Measurements from ENCODE around the gene PALS1.

PALS1 gene

DNA sequence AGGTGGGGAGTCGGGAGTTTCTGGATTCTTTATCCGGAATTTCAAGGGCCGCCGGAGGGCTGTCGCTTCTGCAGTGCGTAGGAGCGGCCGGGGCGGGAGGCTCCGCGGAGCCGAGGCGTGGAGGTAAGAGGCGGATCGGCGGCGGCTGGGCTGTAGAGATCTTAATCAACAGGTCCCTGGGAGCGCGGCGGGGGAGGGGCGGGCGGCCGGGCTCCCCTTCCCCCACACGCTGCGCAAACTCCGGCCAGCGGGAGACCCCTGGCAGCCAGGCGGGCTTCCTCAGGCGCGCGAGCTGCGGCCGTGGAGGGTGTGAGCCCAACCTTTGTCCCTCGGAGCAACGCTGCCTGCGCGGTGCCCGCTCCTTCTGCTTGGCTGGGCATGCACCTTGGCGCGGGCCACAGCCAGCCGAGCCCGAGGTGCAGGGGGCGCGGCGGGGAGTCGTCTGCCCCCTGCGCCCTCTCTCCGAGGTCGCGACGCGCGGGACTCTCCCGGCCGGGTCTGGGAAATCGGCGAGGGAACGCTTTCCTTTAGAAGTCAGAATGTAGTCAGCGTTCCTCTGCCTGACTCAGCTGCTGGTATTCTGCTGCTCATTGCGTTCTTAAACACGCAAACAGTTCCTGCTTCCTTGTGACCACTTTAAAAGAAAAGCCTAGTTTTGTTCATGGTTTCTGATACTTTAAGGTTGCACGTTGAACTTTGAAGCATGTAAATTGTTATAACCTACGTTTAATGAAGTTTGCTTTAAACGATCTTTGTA lies at the start of gene PALS1:
Gene PALS1 (plus strand): TSS at position 25 of the 757 bp plus-strand sequence. CDS start 37,736 bp downstream, outside the sequence.
- Histone ChIP-seq H3K27ac (ENCODE audit: low read depth, low read length) (peak within 1 kb of the TSS; percentile 96), H3K9ac (ENCODE audit: low read depth in 1 of 2, low read length in 2 of 2) (peak within 1 kb of the TSS; percentile 67 to 93), H3K9me3 (ENCODE audit: control insufficient read depth in 1 of 2, low read length in 2 of 2) (no peaks in the 10 kb centered on the region), H3K27me3 (ENCODE audit: control insufficient read depth in 1 of 2, insufficient read depth in 2 of 2, low read length in 2 of 2) (no peaks in the 10 kb centered on the region), H3K36me3 (ENCODE audit: control insufficient read depth in 1 of 2, insufficient read depth in 2 of 2, low read length in 2 of 2) (no peaks in the 10 kb centered on the region), H3K4me3 (ENCODE audit: low read depth in 1 of 2, low read length in 2 of 2) (peak within 1 kb of the TSS; percentile 79 to 88), H3K4me1 (ENCODE audit: control insufficient read depth in 1 of 2, insufficient read depth in 2 of 2, low read length in 2 of 2) (peaks cover 6 to 8% of the 10 kb centered on the region in 2 donors)

DNA sequence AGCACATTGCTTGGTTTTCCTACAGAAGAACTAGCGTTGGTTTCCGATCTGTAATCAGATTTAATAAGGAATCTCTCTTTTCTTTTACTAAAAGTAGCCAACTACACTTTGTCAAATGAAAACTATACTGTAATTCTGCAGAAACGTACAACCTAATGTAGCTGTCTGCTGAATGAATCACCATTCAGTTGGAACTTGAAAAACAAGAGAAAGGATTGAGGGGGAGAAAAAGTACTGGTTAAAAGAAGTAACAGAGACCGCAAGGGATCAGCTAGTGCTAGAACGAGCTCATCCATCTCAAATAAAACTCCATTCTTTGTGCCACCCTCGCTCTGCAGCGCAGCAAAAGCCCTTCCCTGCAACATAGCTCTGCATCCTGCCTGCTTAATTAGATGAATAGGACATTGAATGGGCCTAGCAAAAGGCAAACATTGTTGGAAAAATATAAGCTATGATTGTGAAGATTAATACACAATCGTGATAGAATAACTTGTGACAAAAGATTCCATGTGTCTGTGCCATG lies 49.4 kb upstream of the PALS1 start:
- Histone ChIP-seq H3K9ac (ENCODE audit: low read depth in 1 of 2, low read length in 2 of 2) (no peak overlapping the region), H3K4me3 (ENCODE audit: low read depth in 1 of 2, low read length in 2 of 2) (no peak overlapping the region), H3K36me3 (ENCODE audit: control insufficient read depth in 1 of 2, insufficient read depth in 2 of 2, low read length in 2 of 2) (no peaks in the 10 kb centered on the region), H3K27me3 (ENCODE audit: control insufficient read depth in 1 of 2, insufficient read depth in 2 of 2, low read length in 2 of 2) (no peaks in the 10 kb centered on the region), H3K4me1 (ENCODE audit: control insufficient read depth in 1 of 2, insufficient read depth in 2 of 2, low read length in 2 of 2) (peaks cover 1 to 8% of the 10 kb centered on the region in 2 donors), H3K9me3 (ENCODE audit: control insufficient read depth in 1 of 2, low read length in 2 of 2) (no peaks in the 10 kb centered on the region), H3K27ac (ENCODE audit: low read depth, low read length) (no peak overlapping the region)

DNA sequence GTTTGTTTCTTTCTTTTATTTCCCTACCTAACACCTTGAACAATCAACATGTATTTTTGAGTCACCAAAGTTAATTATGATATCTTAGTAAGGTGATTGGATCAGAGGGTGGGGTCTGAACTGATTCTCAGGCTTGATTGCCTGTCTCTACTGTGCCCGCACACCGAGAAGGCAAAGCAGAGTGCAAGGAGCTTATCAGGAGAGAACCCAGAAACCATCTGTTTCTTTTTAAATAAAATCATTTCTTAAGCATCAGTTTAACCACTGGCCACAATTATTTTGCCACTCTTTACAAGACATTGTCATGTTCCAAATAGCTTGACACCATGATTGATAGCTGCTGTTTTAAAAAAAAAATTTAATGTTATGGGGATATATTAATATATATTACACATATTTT lies 48.9 kb upstream of the PALS1 start:
- Histone ChIP-seq H3K27me3 (ENCODE audit: control insufficient read depth in 1 of 2, insufficient read depth in 2 of 2, low read length in 2 of 2) (no peaks in the 10 kb centered on the region), H3K9ac (ENCODE audit: low read depth in 1 of 2, low read length in 2 of 2) (no peak overlapping the region), H3K27ac (ENCODE audit: low read depth, low read length) (no peak overlapping the region), H3K4me1 (ENCODE audit: control insufficient read depth in 1 of 2, insufficient read depth in 2 of 2, low read length in 2 of 2) (peaks cover 0 to 6% of the 10 kb centered on the region in 2 donors), H3K36me3 (ENCODE audit: control insufficient read depth in 1 of 2, insufficient read depth in 2 of 2, low read length in 2 of 2) (no peaks in the 10 kb centered on the region), H3K4me3 (ENCODE audit: low read depth in 1 of 2, low read length in 2 of 2) (no peak overlapping the region), H3K9me3 (ENCODE audit: control insufficient read depth in 1 of 2, low read length in 2 of 2) (no peaks in the 10 kb centered on the region)

DNA sequence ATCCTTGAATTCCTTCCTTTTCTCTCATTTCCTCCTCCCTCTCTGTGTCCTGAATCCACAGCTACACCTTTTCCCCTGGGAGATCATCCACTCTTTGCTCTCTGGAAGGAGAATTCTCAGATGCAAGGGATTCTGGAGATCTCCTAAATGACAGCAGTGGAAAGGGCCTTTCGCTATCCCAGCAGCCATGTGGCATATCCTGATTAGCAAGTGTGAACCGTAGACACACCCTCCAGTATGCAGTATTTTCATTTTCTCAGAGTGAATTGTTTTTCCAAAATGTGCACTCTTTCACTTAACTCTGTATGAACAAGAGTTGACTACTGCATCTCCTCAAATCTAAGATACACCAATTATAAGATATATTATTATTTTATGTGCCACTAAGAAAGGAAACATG lies 46.0 kb upstream of the PALS1 start:
- H3K9ac ChIP-seq (ENCODE audit: low read depth in 1 of 2, low read length in 2 of 2), result no peak overlapping the region
- no peaks in the 10 kb centered on the region for H3K27me3 ChIP-seq (ENCODE audit: control insufficient read depth in 1 of 2, insufficient read depth in 2 of 2, low read length in 2 of 2)
- H3K27ac ChIP-seq (ENCODE audit: low read depth, low read length), result no peak overlapping the region
- H3K9me3 ChIP-seq (ENCODE audit: control insufficient read depth in 1 of 2, low read length in 2 of 2), result no peaks in the 10 kb centered on the region
- no peaks in the 10 kb centered on the region for H3K4me1 ChIP-seq (ENCODE audit: control insufficient read depth in 1 of 2, insufficient read depth in 2 of 2, low read length in 2 of 2)
- H3K36me3 ChIP-seq (ENCODE audit: control insufficient read depth in 1 of 2, insufficient read depth in 2 of 2, low read length in 2 of 2), result no peaks in the 10 kb centered on the region
- no peak overlapping the region for H3K4me3 ChIP-seq (ENCODE audit: low read depth in 1 of 2, low read length in 2 of 2)

DNA sequence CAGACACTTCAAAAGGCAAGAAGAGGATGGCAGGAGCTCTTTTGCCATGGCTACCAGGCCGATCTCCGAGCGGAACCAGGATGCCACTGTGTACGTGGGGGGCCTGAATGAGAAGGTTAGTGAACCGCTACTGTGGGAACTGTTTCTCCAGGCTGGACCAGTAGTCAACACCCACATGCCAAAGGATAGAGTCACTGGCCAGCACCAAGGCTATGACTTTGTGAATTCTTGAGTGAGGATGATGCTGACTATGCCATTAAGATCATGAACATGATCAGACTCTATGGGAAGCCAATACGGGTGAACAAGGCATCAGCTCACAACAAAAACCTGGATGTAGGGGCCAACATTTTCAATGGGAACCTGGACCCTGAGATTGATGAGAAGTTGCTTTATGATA lies 42.2 kb upstream of the PALS1 start:
- H3K36me3 ChIP-seq (ENCODE audit: control insufficient read depth in 1 of 2, insufficient read depth in 2 of 2, low read length in 2 of 2), result no peaks in the 10 kb centered on the region
- no peak overlapping the region for H3K9ac ChIP-seq (ENCODE audit: low read depth in 1 of 2, low read length in 2 of 2)
- no peaks in the 10 kb centered on the region for H3K4me1 ChIP-seq (ENCODE audit: control insufficient read depth in 1 of 2, insufficient read depth in 2 of 2, low read length in 2 of 2)
- H3K9me3 ChIP-seq (ENCODE audit: control insufficient read depth in 1 of 2, low read length in 2 of 2), result no peaks in the 10 kb centered on the region
- no peaks in the 10 kb centered on the region for H3K27me3 ChIP-seq (ENCODE audit: control insufficient read depth in 1 of 2, insufficient read depth in 2 of 2, low read length in 2 of 2)
- H3K4me3 ChIP-seq (ENCODE audit: low read depth in 1 of 2, low read length in 2 of 2), result no peak overlapping the region
- H3K27ac ChIP-seq (ENCODE audit: low read depth, low read length), result no peak overlapping the region

DNA sequence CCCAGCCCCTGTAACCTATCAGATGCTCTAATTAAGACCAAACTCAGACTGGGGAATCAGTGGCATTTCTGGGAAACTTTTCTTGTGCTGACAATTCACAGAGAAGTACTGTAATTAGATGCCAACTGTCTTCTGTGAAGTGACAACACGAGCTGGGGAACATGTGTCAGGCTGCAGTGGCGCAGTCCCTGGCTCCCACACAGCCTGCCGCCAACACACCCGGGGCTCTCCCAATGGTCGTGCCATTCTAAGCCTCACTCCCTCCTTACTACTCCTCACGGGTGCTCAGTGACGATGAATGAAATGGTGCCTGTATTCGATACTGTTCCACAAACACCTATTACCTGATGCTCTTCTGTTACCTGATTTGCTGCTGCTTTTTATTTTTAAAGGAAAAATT lies 33.4 kb upstream of the PALS1 start:
- no peak overlapping the region for H3K4me3 ChIP-seq (ENCODE audit: low read depth in 1 of 2, low read length in 2 of 2)
- H3K4me1 ChIP-seq (ENCODE audit: control insufficient read depth in 1 of 2, insufficient read depth in 2 of 2, low read length in 2 of 2), result no peaks in the 10 kb centered on the region
- no peak overlapping the region for H3K27ac ChIP-seq (ENCODE audit: low read depth, low read length)
- H3K36me3 ChIP-seq (ENCODE audit: control insufficient read depth in 1 of 2, insufficient read depth in 2 of 2, low read length in 2 of 2), result no peaks in the 10 kb centered on the region
- no peaks in the 10 kb centered on the region for H3K27me3 ChIP-seq (ENCODE audit: control insufficient read depth in 1 of 2, insufficient read depth in 2 of 2, low read length in 2 of 2)
- no peak overlapping the region for H3K9ac ChIP-seq (ENCODE audit: low read depth in 1 of 2, low read length in 2 of 2)
- no peaks in the 10 kb centered on the region for H3K9me3 ChIP-seq (ENCODE audit: control insufficient read depth in 1 of 2, low read length in 2 of 2)

DNA sequence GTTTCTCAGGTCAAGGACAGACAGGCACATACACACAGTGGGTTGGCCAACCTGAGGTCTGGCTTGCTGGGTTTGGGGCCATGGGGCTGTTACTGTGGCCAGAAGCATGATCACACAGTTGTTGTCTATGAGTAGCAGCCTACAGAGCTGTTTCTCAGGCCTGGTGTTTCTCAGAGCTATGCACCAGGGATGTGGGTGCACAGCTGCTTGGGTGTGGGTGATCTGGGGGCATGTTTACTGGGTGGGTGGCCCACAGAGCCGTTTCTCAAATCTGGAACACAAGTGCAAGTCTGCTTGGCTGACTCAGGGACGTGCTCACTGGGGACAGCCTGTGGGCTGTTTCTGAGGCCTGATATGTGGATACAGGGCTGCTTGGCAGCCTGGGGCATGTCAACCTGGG lies 23.1 kb upstream of the PALS1 start:
- H3K9me3 ChIP-seq (ENCODE audit: control insufficient read depth in 1 of 2, low read length in 2 of 2), result no peaks in the 10 kb centered on the region
- H3K27ac ChIP-seq (ENCODE audit: low read depth, low read length), result no peak overlapping the region
- no peak overlapping the region for H3K9ac ChIP-seq (ENCODE audit: low read depth in 1 of 2, low read length in 2 of 2)
- H3K4me1 ChIP-seq (ENCODE audit: control insufficient read depth in 1 of 2, insufficient read depth in 2 of 2, low read length in 2 of 2), result peaks cover 4 to 5% of the 10 kb centered on the region in 2 donors
- no peak overlapping the region for H3K4me3 ChIP-seq (ENCODE audit: low read depth in 1 of 2, low read length in 2 of 2)
- H3K27me3 ChIP-seq (ENCODE audit: control insufficient read depth in 1 of 2, insufficient read depth in 2 of 2, low read length in 2 of 2), result no peaks in the 10 kb centered on the region
- H3K36me3 ChIP-seq (ENCODE audit: control insufficient read depth in 1 of 2, insufficient read depth in 2 of 2, low read length in 2 of 2), result no peaks in the 10 kb centered on the region

DNA sequence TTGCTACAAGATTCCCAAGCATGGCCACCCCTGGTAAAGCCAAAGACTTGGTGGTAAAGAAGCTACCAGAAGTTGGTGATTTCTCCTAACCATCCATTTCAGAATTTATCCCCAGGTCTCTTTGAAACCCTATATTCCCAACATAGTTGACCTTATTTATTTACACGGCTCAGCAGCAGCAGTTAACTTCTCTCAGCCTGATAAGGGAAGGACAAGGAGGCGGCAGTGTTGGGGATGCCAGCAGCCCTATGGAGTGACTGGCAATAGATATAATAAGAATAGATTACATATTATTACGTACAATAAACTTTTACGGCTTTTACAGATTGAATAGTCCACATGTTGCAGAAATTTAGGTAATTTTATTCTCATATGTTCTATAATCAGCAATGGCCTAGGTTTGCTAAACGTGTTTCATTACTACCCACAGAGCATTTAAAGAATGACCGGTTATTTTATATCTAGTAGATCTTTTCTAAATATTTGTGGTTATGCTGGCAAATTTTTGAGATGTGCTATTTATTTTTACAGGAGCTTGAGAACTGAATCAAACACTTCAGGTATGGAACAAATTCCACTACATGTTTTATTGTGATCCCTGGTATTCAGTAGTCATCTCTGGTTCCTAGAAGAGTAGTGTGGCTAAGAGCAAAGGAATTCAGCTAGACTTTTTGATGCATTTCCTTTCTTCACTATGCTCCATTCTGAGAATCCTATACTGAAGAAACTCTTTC lies 19.8 kb upstream of the PALS1 start:
- H3K27ac ChIP-seq (ENCODE audit: low read depth, low read length), result no peak overlapping the region
- H3K4me1 ChIP-seq (ENCODE audit: control insufficient read depth in 1 of 2, insufficient read depth in 2 of 2, low read length in 2 of 2), result peaks cover 4 to 5% of the 10 kb centered on the region in 2 donors
- H3K4me3 ChIP-seq (ENCODE audit: low read depth in 1 of 2, low read length in 2 of 2), result no peak overlapping the region
- H3K27me3 ChIP-seq (ENCODE audit: control insufficient read depth in 1 of 2, insufficient read depth in 2 of 2, low read length in 2 of 2), result no peaks in the 10 kb centered on the region
- no peaks in the 10 kb centered on the region for H3K36me3 ChIP-seq (ENCODE audit: control insufficient read depth in 1 of 2, insufficient read depth in 2 of 2, low read length in 2 of 2)
- no peak overlapping the region for H3K9ac ChIP-seq (ENCODE audit: low read depth in 1 of 2, low read length in 2 of 2)
- H3K9me3 ChIP-seq (ENCODE audit: control insufficient read depth in 1 of 2, low read length in 2 of 2), result no peaks in the 10 kb centered on the region

DNA sequence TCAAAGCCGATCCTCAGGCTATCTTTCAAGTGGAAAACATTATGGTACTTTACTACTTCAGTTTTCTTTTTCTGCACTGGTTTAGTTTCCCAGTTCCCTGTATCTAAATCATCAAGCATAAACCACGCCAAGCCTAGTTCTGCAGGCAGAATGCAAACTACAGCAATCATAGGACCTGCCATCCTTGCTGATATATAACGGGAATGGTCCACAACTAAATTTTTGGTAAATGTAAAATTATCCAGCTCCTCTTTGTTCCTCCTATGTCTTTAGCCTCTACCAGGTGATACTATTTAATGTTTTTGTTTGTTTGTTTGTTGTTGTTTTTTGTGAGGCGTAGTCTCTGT lies 19.3 kb upstream of the PALS1 start:
- H3K9ac ChIP-seq (ENCODE audit: low read depth in 1 of 2, low read length in 2 of 2), result no peak overlapping the region
- no peaks in the 10 kb centered on the region for H3K27me3 ChIP-seq (ENCODE audit: control insufficient read depth in 1 of 2, insufficient read depth in 2 of 2, low read length in 2 of 2)
- no peaks in the 10 kb centered on the region for H3K9me3 ChIP-seq (ENCODE audit: control insufficient read depth in 1 of 2, low read length in 2 of 2)
- no peaks in the 10 kb centered on the region for H3K36me3 ChIP-seq (ENCODE audit: control insufficient read depth in 1 of 2, insufficient read depth in 2 of 2, low read length in 2 of 2)
- H3K4me3 ChIP-seq (ENCODE audit: low read depth in 1 of 2, low read length in 2 of 2), result no peak overlapping the region
- H3K4me1 ChIP-seq (ENCODE audit: control insufficient read depth in 1 of 2, insufficient read depth in 2 of 2, low read length in 2 of 2), result peaks cover 4 to 5% of the 10 kb centered on the region in 2 donors
- no peak overlapping the region for H3K27ac ChIP-seq (ENCODE audit: low read depth, low read length)

DNA sequence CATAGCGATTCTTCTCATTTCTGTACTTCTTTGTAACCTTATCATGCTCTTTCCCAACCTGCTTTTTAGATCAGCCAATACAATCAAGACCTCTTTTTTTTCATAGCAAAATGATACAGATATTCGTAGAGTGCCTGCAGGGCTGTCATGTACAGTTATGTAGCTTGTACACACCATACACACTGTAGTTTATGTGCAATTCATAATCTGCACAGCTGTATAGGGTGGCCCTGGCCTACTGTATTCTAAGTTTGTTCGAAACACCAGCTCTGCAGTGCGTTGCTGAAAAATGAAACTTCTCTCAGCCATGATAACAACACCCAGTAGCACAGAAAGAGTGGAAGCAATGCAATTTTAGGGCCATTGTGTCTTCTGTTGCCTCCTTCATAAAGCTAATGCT lies 15.7 kb upstream of the PALS1 start:
- Histone ChIP-seq H3K36me3 (ENCODE audit: control insufficient read depth in 1 of 2, insufficient read depth in 2 of 2, low read length in 2 of 2) (no peaks in the 10 kb centered on the region), H3K4me1 (ENCODE audit: control insufficient read depth in 1 of 2, insufficient read depth in 2 of 2, low read length in 2 of 2) (peaks cover 4 to 5% of the 10 kb centered on the region in 2 donors), H3K9ac (ENCODE audit: low read depth in 1 of 2, low read length in 2 of 2) (no peak overlapping the region), H3K4me3 (ENCODE audit: low read depth in 1 of 2, low read length in 2 of 2) (no peak overlapping the region), H3K27me3 (ENCODE audit: control insufficient read depth in 1 of 2, insufficient read depth in 2 of 2, low read length in 2 of 2) (no peaks in the 10 kb centered on the region), H3K27ac (ENCODE audit: low read depth, low read length) (no peak overlapping the region), H3K9me3 (ENCODE audit: control insufficient read depth in 1 of 2, low read length in 2 of 2) (no peaks in the 10 kb centered on the region)
